OCI-LY7 (cell line): Measurements from ENCODE around the gene TYW1B. TPM values are rescaled to one million over a fixed set of nuclear protein-coding genes. Genes with fewer than 3 reads are reported as not detected.
"Not testable (repeated sequence)": the region's sequence is repeated elsewhere in the genome, so short reads cannot be mapped to it uniquely, and the experiment has no call there.

Experiments
- BruUV-seq: library from RNA; stranded (reverse); fragments of 400-500 nt; replicated peaks from 2 replicates; lab custom pipeline; 2021; lab: Mats Ljungman, UMichigan
- CTCF ChIA-PET: fragments of 300-600 bp; sonication (Branson Sonifier 250); formaldehyde crosslinking; loops from one replicate; lab custom pipeline; 2022; ENCODE audit warnings: antibody characterized with exemption; ENCODE audit not compliant: unreplicated experiment; lab: Charles Lee
- POLR2A ChIA-PET: fragments of 300-600 bp; sonication (Branson Sonifier 250); formaldehyde crosslinking; loops from one replicate; lab custom pipeline; 2022; ENCODE audit warnings: antibody characterized with exemption; lab: Charles Lee
- DNase-seq: peaks from one replicate; pipeline ENCODE4 v3.0.0-alpha.2; 2015; ENCODE audit warnings: low spot score
- H2AFZ ChIP-seq: fragments of 200-600 bp; sonication (generic), shearing (Covaris generic); 2 replicates; pipeline ENCODE4 v1.6.1; 2014; ENCODE audit warnings: mild to moderate bottlenecking, antibody characterized with exemption, low read length, moderate library complexity
- H3K27ac ChIP-seq: fragments of 200-600 bp; sonication (generic); 2 replicates; pipeline ENCODE4 v1.5.1; 2014; ENCODE audit warnings: mixed run types, low read depth, mild to moderate bottlenecking, moderate library complexity, low read length, inconsistent platforms; ENCODE audit not compliant: poor library complexity, severe bottlenecking
- H3K36me3 ChIP-seq: fragments of 200-600 bp; sonication (generic); 2 replicates; pipeline ENCODE4 v1.6.1; 2014; ENCODE audit warnings: mild to moderate bottlenecking, antibody characterized with exemption, low read length, moderate library complexity, mixed read lengths; ENCODE audit not compliant: insufficient read depth
- H3K4me1 ChIP-seq: fragments of 200-600 bp; sonication (generic); 2 replicates; pipeline ENCODE4 v1.5.1; 2014; ENCODE audit warnings: mild to moderate bottlenecking, low read length; ENCODE audit not compliant: insufficient read depth, poor library complexity, severe bottlenecking
- H3K4me2 ChIP-seq: fragments of 200-600 bp; sonication (generic); 2 replicates; pipeline ENCODE4 v1.6.1; 2014; ENCODE audit warnings: mild to moderate bottlenecking, low read length
- H3K4me3 ChIP-seq: fragments of 200-600 bp; sonication (generic); 2 replicates; pipeline ENCODE4 v1.5.1; 2014; ENCODE audit warnings: mild to moderate bottlenecking, low read depth, low read length; ENCODE audit not compliant: poor library complexity, severe bottlenecking
- H3K79me2 ChIP-seq: fragments of 200-600 bp; sonication (generic); 2 replicates; pipeline ENCODE4 v1.6.1; 2016; ENCODE audit warnings: low read depth, mild to moderate bottlenecking, low read length, moderate library complexity, mixed read lengths; ENCODE audit not compliant: insufficient read depth
- H3K9me2 ChIP-seq: fragments of 200-600 bp; sonication (generic); 2 replicates; pipeline ENCODE4 v1.6.1; 2016; ENCODE audit warnings: mild to moderate bottlenecking, low read length, mixed read lengths; ENCODE audit not compliant: insufficient read depth
- H3K9me3 ChIP-seq: fragments of 200-600 bp; sonication (generic); 2 replicates; pipeline ENCODE4 v1.6.1; 2014; ENCODE audit warnings: mild to moderate bottlenecking, mixed run types, low read length, mixed read lengths
- H4K20me1 ChIP-seq: fragments of 200-600 bp; sonication (generic); 2 replicates; pipeline ENCODE4 v1.6.1; 2014; ENCODE audit warnings: mild to moderate bottlenecking, antibody characterized with exemption, low read length, moderate library complexity, mixed read lengths; ENCODE audit not compliant: insufficient read depth
- intact Hi-C: fragments of 100-400 bp; cut with micrococcal nuclease; formaldehyde crosslinking; loops from one replicate; pipeline ENCODE4 v1.10.0; 2022; ENCODE audit not compliant: unreplicated experiment
- total RNA-seq, 2 experiments: library from RNA; depleted of rRNA in 1 of 2; stranded (reverse); fragments of >200 nt in 1 of 2; shearing (Covaris generic) in 1 of 2; gene quantifications; 2 replicates each; pipeline ENCODE4 v1.2.3, GENCODE V29; 2014 to 2022

TYW1B gene
- total RNA-seq, 2 experiments from 2014 or later, result 5.1 to 7.2 TPM

- DNase-seq, H3K9me3 ChIP-seq, POLR2A ChIA-PET, H3K79me2 ChIP-seq, H3K9me2 ChIP-seq, H3K27ac ChIP-seq, H2AFZ ChIP-seq, H4K20me1 ChIP-seq, H3K4me2 ChIP-seq, BruUV-seq, H3K36me3 ChIP-seq, intact Hi-C loops, H3K4me3 ChIP-seq, H3K4me1 ChIP-seq, CTCF ChIA-PET: not testable (repeated sequence)
Measured at GRCh38 chr7:72590023-72590422, 238.0 kb downstream of the TYW1B start.

- H4K20me1 ChIP-seq, H3K9me2 ChIP-seq, CTCF ChIA-PET, H3K79me2 ChIP-seq, intact Hi-C loops, H3K4me2 ChIP-seq, H3K9me3 ChIP-seq, DNase-seq, BruUV-seq, H3K27ac ChIP-seq, H3K4me1 ChIP-seq, POLR2A ChIA-PET, H3K4me3 ChIP-seq, H3K36me3 ChIP-seq, H2AFZ ChIP-seq: not testable (repeated sequence)
Measured at GRCh38 chr7:72587267-72587666, 240.7 kb downstream of the TYW1B start.

- H3K27ac ChIP-seq, H3K4me3 ChIP-seq, H3K36me3 ChIP-seq, BruUV-seq, H2AFZ ChIP-seq, DNase-seq, H3K9me2 ChIP-seq, CTCF ChIA-PET, intact Hi-C loops, H3K9me3 ChIP-seq, H3K79me2 ChIP-seq, H3K4me1 ChIP-seq, POLR2A ChIA-PET, H4K20me1 ChIP-seq, H3K4me2 ChIP-seq: not testable (repeated sequence)
Measured at GRCh38 chr7:72584576-72584975, 243.4 kb downstream of the TYW1B start.

GRCh38 chr7:72583620-72584361 lies 244.2 kb downstream of the TYW1B start:
- H3K4me3 ChIP-seq, H3K27ac ChIP-seq, DNase-seq, H4K20me1 ChIP-seq, H3K9me2 ChIP-seq, intact Hi-C loops, H3K4me1 ChIP-seq, H3K4me2 ChIP-seq, H3K36me3 ChIP-seq, BruUV-seq, H3K79me2 ChIP-seq, H2AFZ ChIP-seq, H3K9me3 ChIP-seq, CTCF ChIA-PET: not testable (repeated sequence)
- POLR2A ChIA-PET, result interaction anchor here (0.6 kb wide), 1 partner anchor 864 kb away, joined by 3 read pairs; no protein-coding TSS in a partner anchor

GRCh38 chr7:72580142-72580770 lies 247.7 kb downstream of the TYW1B start:
- H2AFZ ChIP-seq, H3K4me3 ChIP-seq, H3K9me3 ChIP-seq, H3K79me2 ChIP-seq, BruUV-seq, H3K27ac ChIP-seq, H3K36me3 ChIP-seq, DNase-seq, H4K20me1 ChIP-seq, H3K9me2 ChIP-seq, POLR2A ChIA-PET, intact Hi-C loops, H3K4me2 ChIP-seq, CTCF ChIA-PET, H3K4me1 ChIP-seq: not testable (repeated sequence)
